A549 (cell line): ENCODE data around the gene ACBD7. TPM values are rescaled to one million over a fixed set of nuclear protein-coding genes. Genes with fewer than 3 reads are reported as not detected.

ENCODE experiments used
- ATAC-seq, 2 experiments: fragments of 200-7000 bp in 1 of 2; fragments of >200 bp in 1 of 2; cut with Nextera tagmentation in 1 of 2; cut with Tn5 transposase in 1 of 2; 3 replicates each; pipeline versions ENCODE4 v1.8.0 to v1.9.1; 2018 to 2020; ENCODE audit warnings: mild to moderate bottlenecking in 1 of 2, moderate library complexity in 1 of 2
- CTCF ChIA-PET: fragments of 300-600 bp; sonication (Branson Sonifier 250); formaldehyde crosslinking; extraction: SDS; loops from one replicate; lab custom pipeline; 2021; ENCODE audit warnings: antibody characterized with exemption, inconsistent platforms; lab: Yijun Ruan, JAX
- POLR2A ChIA-PET: fragments of 350-600 bp; formaldehyde crosslinking; extraction: SDS; loops from one replicate; lab custom pipeline; 2021; ENCODE audit warnings: antibody characterized with exemption, inconsistent platforms; lab: Yijun Ruan, JAX
- DNase-seq, 2 experiments: peaks; one replicate each; pipeline versions ENCODE4 v3.0.0 to v3.0.0-alpha.2; 2011 to 2016; ENCODE audit warnings: low read depth in 1 of 2, low spot score in 1 of 2
- FAIRE-seq: peaks from 2 replicates; lab custom pipeline; 2011; peaks lifted over from hg19 to GRCh38; lab: Jason Lieb, UNC
- H3K27ac ChIP-seq, 2 experiments: fragments of >200 bp; sonication (Bioruptor Twin); formaldehyde crosslinking; 3 replicates each; pipeline ENCODE4 v1.5.1; 2016 to 2017
- H3K4me1 ChIP-seq: fragments of >200 bp; sonication (Bioruptor Twin); formaldehyde crosslinking; 3 replicates; pipeline ENCODE4 v1.6.1; 2016
- H3K4me2 ChIP-seq: fragments of >200 bp; sonication (Bioruptor Twin); formaldehyde crosslinking; 3 replicates; pipeline ENCODE4 v1.6.1; 2016
- H3K4me3 ChIP-seq: fragments of >200 bp; sonication (Bioruptor Twin); formaldehyde crosslinking; 3 replicates; pipeline ENCODE4 v1.5.1; 2016
- H3K9me3 ChIP-seq: fragments of >200 bp; sonication (Bioruptor Twin); formaldehyde crosslinking; 3 replicates; pipeline ENCODE4 v1.6.1; 2016
- ATOH8 ChIP-seq: fragments of 250-450 bp; sonication (Bioruptor Pico); IDR thresholded peaks from 2 replicates; pipeline ENCODE4 v1.5.0; 2020; ENCODE audit warnings: low read depth, mild to moderate bottlenecking, moderate library complexity
- HEYL ChIP-seq: fragments of 250-450 bp; sonication (Bioruptor Pico); IDR thresholded peaks from 2 replicates; pipeline ENCODE4 v1.8.0; 2021; ENCODE audit warnings: mild to moderate bottlenecking, moderate library complexity
- HMGXB4 ChIP-seq: fragments of 250-450 bp; sonication (Bioruptor Pico); IDR thresholded peaks from 2 replicates; pipeline ENCODE4 v1.5.0; 2021; ENCODE audit warnings: mild to moderate bottlenecking, moderate library complexity, borderline replicate concordance
- HOXA7 ChIP-seq: fragments of 250-450 bp; sonication (Bioruptor Pico); IDR thresholded peaks from 2 replicates; pipeline ENCODE4 v1.5.0; 2020; ENCODE audit warnings: mild to moderate bottlenecking, moderate library complexity
- HOXB13 ChIP-seq: fragments of 250-450 bp; sonication (Bioruptor Pico); IDR thresholded peaks from 2 replicates; pipeline ENCODE4 v1.5.0; 2020; ENCODE audit warnings: low read depth, mild to moderate bottlenecking, moderate library complexity
- MAZ ChIP-seq: fragments of 150-350 bp; IDR thresholded peaks from 2 replicates; pipeline ENCODE4 v1.6.1; 2014; ENCODE audit warnings: antibody characterized with exemption, low read depth, low read length, borderline replicate concordance
- RAD21 ChIP-seq, 2 experiments: fragments of >200 bp in 1 of 2; sonication (Bioruptor Twin) in 1 of 2; formaldehyde crosslinking in 1 of 2; IDR thresholded peaks in 1 of 2; conservative IDR thresholded peaks in 1 of 2; 2 replicates in 1 of 2; 3 replicates in 1 of 2; pipeline ENCODE4 v1.6.1; 2012 to 2018; ENCODE audit warnings: inconsistent platforms in 1 of 2
- RARB ChIP-seq: fragments of 250-450 bp; sonication (Bioruptor Pico); IDR thresholded peaks from 2 replicates; pipeline ENCODE4 v1.8.0; 2021; ENCODE audit warnings: mild to moderate bottlenecking, moderate library complexity
- SMC3 ChIP-seq: fragments of >200 bp; sonication (Bioruptor Twin); formaldehyde crosslinking; IDR thresholded peaks from 3 replicates; pipeline ENCODE4 v1.6.1; 2018; ENCODE audit warnings: inconsistent platforms
- SREBF2 ChIP-seq: fragments of 450-650 bp; IDR thresholded peaks from 2 replicates; pipeline ENCODE4 v1.6.1; 2014; ENCODE audit warnings: mild to moderate bottlenecking, moderate library complexity
- WGBS: methylation state at CpG from one replicate; pipeline ENCODE4 v1.1.6; 2017; ENCODE audit errors: missing lambda C conversion rate; 5-methylcytosine and 5-hydroxymethylcytosine counted together
- polyA plus RNA-seq, 4 experiments: library from polyadenylated mRNA; depleted of rRNA in 3 of 4; stranded (reverse); fragments of >200 nt; fragmentation: RNase III in 1 of 4; extraction: RNeasy Plus Mini Kit Qiagen cat#74134 plus additional on column Dnase treatment in 1 of 4; gene quantifications; 2 replicates in 3 of 4; 3 replicates in 1 of 4; pipeline ENCODE4 v1.2.3, GENCODE V29; 2011 to 2017
- TF ChIP-seq, protein P1 (sequence below): fragments of 200-600 bp; sonication (generic); IDR thresholded peaks from 2 replicates; pipeline ENCODE4 v1.6.1; 2016; ENCODE audit warnings: antibody characterized with exemption, mild to moderate bottlenecking, moderate library complexity
- TF ChIP-seq, protein P2 (sequence below): fragments of 450-650 bp; IDR thresholded peaks from 2 replicates; pipeline ENCODE4 v1.6.1; 2014; ENCODE audit warnings: antibody characterized with exemption

The ACBD7 gene
- polyA plus RNA-seq, 2 of the 4 experiments (the other 2 are of a cell fraction), result 0.90 to 1.2 TPM

DNA sequence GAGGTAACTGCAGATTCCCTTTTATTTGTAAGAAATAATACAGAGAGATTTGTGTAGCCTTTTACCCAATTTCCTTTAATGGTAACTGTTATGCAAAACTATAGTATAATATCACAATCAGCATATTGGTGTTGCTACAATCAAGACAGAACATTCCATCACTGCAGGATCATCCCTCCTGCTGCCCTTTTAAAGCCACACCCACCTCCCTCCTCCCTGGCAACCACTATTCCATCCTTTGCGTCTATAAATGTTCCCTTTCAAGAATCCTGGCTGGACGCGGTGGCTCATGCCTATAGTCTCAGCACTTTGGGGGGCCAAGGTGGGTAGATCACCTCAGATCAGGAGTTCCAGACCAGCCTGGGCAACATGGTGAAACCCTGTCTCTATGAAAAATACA, 13.2 kb downstream of the ACBD7 start:
- ATAC-seq (no peak), FAIRE-seq (peak; percentile 43), DNase-seq (no peak)
- TF ChIP-seq, protein P1, sequence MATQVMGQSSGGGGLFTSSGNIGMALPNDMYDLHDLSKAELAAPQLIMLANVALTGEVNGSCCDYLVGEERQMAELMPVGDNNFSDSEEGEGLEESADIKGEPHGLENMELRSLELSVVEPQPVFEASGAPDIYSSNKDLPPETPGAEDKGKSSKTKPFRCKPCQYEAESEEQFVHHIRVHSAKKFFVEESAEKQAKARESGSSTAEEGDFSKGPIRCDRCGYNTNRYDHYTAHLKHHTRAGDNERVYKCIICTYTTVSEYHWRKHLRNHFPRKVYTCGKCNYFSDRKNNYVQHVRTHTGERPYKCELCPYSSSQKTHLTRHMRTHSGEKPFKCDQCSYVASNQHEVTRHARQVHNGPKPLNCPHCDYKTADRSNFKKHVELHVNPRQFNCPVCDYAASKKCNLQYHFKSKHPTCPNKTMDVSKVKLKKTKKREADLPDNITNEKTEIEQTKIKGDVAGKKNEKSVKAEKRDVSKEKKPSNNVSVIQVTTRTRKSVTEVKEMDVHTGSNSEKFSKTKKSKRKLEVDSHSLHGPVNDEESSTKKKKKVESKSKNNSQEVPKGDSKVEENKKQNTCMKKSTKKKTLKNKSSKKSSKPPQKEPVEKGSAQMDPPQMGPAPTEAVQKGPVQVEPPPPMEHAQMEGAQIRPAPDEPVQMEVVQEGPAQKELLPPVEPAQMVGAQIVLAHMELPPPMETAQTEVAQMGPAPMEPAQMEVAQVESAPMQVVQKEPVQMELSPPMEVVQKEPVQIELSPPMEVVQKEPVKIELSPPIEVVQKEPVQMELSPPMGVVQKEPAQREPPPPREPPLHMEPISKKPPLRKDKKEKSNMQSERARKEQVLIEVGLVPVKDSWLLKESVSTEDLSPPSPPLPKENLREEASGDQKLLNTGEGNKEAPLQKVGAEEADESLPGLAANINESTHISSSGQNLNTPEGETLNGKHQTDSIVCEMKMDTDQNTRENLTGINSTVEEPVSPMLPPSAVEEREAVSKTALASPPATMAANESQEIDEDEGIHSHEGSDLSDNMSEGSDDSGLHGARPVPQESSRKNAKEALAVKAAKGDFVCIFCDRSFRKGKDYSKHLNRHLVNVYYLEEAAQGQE, result no peak
- no peak overlapping the region for H3K27ac ChIP-seq
- no peak overlapping the region for H3K4me3 ChIP-seq
- ChIA-PET POLR2A (no interaction called here), CTCF (no interaction called here)
- WGBS, result 81% methylated on average over 3 of the region's 3 CpGs
- H3K4me1 ChIP-seq, result no peaks in the 10 kb centered on the region
- peaks cover 6% of the 10 kb centered on the region; the same call in 2 of the 3 replicates for H3K9me3 ChIP-seq
- H3K4me2 ChIP-seq, result no peak overlapping the region

GRCh38 chr10:15072358-15072757, 16.2 kb downstream of the ACBD7 start:
- H3K4me2 ChIP-seq, result no peak overlapping the region
- H3K27ac ChIP-seq, result no peak overlapping the region
- ATAC-seq (no peak), DNase-seq (no peak), FAIRE-seq (no peak)
- no peak overlapping the region for H3K4me3 ChIP-seq
- H3K4me1 ChIP-seq, result no peaks in the 10 kb centered on the region
- ChIA-PET POLR2A (no interaction called here), CTCF (interaction anchor here (1.3 kb wide), 1 partner anchor 14 kb away, joined by 4 read pairs; no protein-coding TSS in a partner anchor)
- TF ChIP-seq HMGXB4 (CRISPR knock-in tag) (no peak), HEYL (CRISPR knock-in tag) (no peak), HOXA7 (CRISPR knock-in tag) (no peak), ATOH8 (CRISPR knock-in tag) (no peak), HOXB13 (CRISPR knock-in tag) (no peak), RAD21 (conservative IDR thresholded peaks at IDR 0.05 in 1 of 2, IDR thresholded peaks at IDR 0.05 in 1 of 2) (no peak), MAZ (no peak), SREBF2 (no peak), SMC3 (no peak), RARB (CRISPR knock-in tag) (no peak)
- TF ChIP-seq, protein P2, sequence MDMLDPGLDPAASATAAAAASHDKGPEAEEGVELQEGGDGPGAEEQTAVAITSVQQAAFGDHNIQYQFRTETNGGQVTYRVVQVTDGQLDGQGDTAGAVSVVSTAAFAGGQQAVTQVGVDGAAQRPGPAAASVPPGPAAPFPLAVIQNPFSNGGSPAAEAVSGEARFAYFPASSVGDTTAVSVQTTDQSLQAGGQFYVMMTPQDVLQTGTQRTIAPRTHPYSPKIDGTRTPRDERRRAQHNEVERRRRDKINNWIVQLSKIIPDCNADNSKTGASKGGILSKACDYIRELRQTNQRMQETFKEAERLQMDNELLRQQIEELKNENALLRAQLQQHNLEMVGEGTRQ, result no peak
- TF ChIP-seq, protein P1, result no peak
- WGBS, result 81% methylated on average over 5 of the region's 5 CpGs
- peaks cover 6% of the 10 kb centered on the region for H3K9me3 ChIP-seq
